NCI-H446 treated with DMSO at 0.1 percent for 48 hours (cell line): ENCODE data around the gene USP40.

Source experiments
- DNase-seq: peaks from one replicate; lab custom pipeline; 2025; lab: John Stamatoyannopoulos, UW

The USP40 gene

DNA sequence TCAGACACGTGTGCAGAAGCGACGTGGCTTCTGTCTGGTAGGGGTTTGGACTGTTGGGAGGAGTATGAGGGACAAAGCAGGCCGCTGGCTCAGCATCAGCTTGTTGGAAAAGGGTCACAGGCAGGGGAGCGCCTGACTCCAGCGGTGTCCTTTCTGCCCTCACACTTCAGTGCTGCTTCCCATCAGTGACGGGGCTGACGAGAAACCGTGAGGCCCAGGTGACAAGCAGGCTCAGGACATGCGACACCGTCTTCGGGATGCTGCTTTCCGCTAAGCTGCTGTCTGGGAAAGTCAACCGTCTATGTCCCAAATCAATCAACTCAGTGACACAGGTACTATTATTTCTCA lies 90.5 kb downstream of the USP40 start:
- DNase-seq = no peak

DNA sequence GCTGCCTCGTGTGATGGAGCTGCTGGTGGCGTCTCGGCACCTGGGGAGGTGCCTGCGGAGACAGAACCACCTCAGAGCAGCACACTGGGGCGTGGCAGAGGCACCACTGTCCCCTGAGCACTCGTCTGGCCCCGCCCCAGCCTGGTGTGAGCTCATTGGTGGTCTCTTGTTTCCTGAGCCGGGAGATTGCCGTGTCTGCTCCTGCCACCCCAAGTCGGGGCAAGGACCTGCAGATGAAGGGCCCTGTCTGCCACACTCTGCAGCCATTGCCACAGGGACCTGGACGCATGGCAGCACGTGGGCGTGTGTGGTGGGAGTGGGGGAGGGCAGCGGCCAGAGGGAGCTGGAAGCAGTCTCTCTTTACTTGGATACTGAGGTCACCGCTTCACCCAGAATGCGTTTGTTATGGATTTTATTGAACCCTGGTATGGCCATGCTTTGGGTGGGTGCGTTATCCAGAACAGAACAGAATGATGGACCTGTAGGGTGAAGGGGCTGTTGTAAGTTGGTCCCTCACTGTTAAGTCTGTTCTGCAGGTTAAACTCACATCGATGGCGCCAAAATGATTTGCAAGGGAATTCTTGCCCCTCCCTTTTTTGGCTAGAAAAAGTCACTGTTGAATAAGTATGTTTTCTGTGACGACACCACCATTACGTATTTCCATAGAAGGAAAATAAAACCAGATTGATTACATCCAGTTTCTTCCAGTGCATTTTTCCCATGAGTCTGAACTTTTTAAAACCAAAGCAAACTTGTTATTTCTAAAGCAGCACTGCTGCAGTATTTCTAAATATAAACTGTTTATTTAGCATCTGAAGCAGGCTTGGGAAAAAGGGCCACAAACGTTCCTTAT lies 92.0 kb downstream of the USP40 start:
- DNase-seq = no peak

DNA sequence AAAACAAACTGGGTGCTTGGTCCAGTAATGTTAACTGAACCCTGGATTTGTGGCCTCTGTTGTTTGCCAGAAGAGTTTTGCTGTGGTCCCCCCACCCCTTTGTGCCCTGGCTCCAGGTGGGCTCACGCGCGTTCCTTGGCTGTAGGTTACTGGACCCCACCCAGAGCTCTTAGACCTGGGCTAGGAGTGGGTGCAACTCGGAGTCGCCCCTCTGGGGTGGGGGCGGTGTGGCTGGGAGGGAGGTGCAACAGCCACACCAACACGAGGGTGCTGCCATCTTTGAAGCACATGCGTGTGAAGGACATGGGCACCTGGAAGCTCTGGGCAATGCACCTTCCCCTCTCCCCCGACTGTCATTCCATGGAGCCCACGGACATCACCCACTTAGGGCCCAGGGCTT lies 92.7 kb downstream of the USP40 start:
- no peak for DNase-seq

DNA sequence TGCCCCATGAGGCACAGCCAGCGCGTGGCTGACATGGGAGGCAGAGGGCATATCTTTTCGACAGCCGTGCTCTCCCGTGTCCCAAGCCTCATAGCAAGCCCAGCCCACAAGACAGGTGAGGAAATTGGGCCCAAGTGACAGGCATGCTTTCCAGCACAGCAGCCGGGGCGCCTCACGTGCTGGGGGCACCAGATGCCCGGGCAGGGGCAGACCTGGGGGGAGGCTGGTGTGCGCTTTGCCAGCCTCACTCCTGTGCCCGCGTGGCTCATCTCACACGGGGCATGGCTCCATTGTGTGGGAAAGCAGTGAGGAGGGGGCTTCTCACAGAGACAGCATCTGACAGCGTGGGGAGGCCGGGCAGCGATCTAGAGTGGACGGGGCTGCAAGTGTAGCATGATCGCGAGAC lies 93.2 kb downstream of the USP40 start:
- DNase-seq = no peak

DNA sequence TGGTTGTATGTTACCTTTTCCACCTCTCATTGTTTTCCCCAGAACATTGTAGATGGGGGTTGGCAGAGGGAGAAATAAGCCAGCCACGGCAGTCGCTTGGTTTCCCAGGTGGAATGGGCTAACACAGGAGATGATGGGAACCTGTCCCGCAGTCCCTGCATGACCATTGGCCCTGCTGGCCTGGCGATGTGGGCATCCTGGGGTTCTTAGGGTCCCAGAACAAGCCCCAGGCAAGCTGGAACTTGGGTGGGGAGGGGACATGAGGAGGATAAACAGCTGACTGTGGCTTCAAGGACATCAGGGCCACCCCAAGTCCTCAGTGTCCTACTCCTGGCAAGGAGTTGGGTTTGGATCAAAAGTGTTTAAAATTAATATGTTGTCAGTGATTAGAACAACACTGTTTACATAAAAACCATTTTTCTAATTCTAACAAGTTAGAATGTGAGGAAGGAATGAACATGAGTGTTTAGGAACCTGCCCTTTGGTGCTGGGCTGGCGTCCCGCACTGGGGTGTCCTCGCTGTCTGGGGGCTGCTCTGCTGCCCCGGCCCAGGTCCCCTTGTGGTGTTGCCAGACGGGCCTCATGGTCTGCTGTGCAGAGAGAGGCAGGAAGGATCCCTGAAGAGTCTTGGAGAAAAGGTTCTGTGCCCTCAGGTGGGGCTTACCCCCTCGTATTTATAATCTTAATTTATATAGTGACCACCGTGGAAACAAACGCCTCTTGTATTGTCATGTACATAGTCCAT lies 95.1 kb downstream of the USP40 start:
- DNase-seq = no peak

DNA sequence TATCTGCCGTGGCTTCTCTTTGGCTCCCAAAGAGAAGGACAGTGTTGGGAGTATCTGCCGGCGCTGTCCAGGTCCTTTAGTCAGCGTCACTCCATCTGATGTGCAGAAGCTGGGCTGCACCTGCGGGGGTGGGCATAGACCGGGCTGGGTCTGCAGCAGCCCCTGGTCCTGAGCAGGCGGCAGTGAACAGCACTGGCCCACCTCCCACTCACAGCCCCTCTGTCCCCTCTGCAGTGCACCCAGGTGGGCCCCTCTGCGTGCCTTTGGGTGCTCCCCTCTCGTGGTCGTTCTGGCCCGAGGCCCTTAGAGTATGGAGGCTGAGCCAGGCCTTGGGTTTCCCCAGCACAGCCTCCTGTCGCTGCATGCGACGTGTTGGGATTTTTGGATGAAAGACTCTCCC lies 95.7 kb downstream of the USP40 start:
- no peak for DNase-seq

DNA sequence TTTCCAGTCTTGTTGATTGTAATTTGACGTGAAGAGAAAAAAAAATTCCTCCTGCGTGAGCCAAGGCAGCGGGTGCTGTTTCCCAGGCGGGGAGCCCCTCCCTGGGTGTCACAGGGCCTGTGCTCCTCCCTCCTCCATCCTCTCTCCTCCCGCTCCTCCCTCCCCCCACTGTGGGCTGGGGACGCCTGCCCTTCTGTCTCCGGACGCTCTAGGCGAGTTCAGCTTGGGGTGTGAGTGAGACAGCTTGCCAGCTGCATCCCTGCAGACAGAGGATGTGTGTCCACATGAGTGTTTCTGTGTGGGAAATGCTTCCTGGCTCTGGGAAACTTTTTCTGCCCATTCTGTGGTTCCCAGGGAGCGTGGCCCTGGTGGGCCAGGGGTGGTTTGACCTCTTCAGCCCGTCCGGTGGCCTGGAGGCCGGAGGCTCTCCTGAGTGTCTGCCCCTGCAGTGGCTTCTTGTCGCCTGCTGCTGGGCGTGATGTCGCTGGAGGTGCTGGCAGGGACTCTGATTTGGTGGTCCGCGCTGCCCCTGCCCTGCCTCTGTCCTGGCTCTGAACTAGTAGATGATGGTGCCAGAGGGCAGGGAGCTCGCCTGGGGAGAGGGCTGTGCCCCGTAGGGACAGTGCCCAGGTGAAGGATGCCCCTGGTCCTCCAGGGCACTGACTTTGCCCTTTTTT lies 96.4 kb downstream of the USP40 start:
- no peak for DNase-seq

DNA sequence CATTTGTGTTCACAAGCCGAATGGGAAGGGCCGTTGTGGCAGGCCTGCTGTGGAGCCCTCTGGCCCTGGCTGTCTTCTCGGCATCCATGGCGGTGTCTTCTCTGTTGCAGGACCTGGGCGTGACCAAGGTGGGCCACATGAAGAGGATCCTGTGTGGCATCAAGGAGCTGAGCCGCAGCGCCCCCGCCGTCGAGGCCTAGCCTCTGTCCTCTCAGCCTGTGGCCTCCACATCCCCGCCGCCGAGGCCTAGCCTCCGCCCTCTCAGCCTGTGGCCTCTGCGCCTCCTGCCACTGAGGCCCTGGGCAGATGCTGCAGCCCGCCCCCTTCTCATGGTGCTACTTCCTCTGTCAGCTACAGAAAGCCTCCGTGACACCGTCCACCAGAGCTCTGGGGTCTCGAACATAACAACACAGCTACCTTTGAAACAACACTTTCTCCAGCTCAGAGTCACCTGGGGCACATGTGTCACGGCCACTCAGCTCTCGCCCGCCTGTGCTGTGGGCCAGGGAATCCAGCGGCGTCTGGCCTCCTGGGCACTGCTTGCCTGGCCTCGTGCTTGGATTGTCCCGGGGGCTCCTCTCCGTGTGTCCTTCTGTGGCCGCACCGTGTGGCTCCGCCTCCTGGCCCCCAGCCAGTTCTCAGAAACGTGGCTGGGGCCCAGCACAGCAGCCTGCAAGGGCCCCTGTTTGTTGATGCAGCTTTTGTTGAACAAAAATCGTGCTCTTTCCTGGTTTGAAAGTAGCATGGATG lies 97.1 kb downstream of the USP40 start:
- DNase-seq = no peak

DNA sequence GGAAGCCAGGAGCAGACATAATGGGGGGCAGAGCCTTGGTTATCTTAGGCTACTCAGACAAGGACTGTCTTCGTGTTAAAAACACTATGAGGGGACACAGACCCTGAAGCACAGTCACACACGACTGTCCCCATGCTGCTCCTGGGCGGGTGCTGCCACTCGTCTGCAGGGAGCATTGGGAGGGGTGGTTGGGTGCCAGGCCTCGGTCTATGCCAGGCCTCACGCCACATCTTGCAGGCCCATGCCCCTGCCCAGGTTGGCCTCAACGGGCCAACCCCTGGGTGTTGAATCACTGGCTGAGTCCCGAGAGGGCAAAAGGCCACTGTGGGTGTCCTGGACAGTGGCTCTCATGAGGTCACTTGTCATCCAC lies 97.9 kb downstream of the USP40 start:
- DNase-seq = no peak

DNA sequence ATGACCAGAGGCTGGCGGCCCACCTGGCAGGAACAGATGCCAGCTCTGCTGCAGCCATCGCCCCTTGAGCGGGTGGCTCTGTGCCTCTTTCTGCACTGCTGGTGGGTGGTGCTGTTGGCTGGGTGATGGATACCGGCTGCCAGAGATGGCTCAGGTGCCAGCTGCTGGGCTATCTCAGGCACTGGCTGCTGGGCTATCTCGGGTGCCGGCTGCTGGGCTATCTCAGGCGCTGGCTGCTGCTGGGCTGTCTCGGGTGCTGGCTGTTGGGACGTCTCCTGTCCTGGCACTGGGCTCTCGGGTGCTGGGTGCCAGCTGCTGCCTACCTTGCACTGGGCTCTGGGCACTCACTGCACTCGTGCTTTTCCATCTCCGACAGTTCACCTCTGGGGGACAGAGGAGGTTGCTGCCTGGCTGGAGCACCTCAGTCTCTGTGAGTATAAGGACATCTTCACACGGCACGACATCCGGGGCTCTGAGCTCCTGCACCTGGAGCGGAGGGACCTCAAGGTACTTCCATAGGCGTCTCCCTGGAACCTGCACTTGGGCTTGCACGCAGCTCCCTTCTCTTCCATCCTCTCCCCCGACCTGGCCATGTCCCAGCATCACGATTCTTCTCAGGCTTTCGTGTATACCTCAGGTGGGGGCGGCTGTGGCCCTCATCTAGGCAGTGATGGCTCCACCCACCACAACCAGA lies 98.4 kb downstream of the USP40 start:
- DNase-seq = no peak

DNA sequence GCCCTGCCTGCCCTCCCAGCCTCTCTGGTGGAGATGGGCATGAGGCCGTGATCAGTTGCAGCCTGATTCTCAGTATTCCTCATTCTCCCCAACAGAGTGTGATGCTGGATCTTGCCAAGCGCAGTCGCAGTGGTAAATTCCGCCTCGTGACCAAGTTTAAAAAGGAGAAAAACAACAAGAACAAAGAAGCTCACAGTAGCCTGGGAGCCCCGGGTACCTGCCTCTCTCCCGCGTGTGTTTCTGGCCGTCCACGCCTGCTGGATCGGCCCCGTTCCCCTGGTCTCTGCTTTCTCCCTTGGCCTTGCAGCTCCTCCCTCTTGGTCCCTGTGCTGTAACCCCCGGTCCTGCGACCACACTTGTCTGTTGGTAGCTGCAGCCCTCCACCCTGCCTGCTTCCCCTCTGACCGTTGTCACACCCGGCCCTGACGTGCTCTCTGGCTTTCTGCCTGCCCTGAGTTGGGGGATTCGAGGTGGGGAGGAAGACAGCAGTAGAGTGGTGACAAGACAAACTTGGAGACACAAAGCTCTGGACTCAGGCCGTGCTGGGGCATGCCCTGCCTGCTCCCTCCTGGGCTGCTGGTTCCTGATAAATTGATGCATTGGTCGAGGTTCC lies 99.5 kb downstream of the USP40 start:
- DNase-seq = no peak

DNA sequence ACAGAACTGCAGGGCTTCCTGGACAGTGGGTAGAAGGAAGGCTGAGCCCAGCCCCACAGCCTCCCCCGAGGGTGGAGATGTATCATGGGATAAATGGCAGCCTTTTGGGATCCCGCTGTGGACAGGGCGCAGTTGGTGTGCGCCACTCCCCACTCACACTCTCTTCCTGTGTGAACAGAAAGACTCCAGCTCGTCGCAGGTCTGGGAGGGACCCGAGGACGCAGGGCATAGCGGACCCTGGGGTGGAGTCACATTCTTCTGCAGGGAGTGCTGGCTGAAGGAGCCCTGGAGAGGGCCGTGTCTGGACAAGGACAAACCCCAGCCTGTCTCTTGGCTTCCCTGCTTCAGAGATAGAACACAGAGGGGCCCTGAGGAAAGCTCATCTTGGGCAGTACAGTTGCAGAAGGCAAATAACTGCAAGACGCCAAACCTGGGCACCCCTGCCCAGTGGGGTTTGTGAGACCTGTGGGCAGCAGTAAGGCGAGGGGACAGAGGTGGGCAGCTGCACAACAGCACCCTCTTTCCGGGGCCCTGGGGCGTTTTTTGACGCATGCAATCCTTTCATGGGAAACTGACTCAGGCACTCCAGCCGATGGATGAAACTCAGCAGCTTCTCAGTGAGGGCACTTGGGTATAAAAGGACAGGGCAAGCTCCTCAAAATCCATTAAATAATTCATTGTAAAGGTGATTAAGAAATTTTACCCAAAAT lies 101.9 kb downstream of the USP40 start:
- no peak for DNase-seq

DNA sequence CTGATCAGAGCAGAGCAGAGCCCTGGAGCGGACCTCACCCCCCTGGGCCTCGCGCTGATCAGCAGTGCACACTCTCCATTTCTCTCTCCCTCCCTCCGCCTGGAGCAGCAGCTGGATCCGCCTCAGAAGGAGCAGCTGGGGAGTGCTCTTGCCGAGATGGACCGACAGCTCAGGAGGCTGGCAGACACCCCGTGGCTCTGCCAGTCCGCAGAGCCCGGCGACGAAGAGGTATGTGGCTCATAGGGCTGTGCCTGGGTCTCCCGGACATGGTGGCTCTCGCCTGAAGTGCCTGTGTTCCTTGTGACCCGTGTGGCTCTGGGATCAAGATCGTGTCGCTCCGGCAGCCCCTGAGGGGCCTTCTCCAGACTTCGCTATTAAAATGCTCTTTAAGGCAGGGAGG lies 102.5 kb downstream of the USP40 start:
- DNase-seq = no peak

DNA sequence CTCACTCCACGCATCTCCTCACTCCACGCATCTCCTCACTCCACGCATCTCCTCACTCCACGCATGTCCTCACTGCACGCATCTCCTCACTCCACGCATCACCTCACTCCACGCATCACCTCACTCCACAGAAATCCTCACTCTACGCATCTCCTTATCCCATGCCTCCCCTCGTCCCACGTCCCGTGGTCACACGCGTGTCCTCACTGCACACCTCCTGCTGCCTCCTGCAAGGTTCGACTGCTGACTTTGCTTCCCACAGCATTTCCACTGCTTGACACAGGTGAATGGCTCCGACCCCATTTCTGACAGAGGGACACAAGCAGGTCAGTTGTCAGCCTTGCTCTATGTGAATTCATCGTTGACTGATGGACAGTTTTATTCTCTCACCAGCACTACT lies 103.0 kb downstream of the USP40 start:
- no peak for DNase-seq

DNA sequence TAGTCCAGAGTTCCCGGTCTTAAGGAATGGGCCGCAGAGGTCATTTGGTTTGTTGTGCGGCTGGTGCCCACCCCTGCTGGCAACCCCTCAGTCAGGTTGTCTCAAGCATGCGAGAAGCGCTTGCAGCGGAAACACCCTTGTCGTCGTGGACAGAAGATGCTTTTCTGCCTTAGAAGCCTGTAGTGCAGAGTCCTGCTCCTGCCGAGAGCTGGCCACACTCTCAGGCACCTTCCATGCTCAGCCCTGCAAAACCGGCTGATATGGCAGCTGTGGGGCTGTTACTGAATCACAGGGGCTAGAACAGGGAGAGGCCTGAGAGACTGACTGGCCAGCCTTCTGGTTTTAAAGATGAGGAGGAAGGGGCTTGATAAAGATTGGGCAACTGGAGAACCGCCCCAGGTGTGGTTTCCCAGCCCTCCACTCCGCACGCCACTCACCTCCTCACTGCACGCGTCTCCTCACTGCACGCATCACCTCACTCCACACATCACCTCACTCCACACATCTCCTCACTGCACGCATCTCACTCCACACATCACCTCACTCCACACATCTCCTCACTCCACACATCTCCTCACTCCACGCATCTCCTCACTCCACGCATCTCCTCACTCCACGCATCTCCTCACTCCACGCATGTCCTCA lies 103.6 kb downstream of the USP40 start:
- DNase-seq = no peak

DNA sequence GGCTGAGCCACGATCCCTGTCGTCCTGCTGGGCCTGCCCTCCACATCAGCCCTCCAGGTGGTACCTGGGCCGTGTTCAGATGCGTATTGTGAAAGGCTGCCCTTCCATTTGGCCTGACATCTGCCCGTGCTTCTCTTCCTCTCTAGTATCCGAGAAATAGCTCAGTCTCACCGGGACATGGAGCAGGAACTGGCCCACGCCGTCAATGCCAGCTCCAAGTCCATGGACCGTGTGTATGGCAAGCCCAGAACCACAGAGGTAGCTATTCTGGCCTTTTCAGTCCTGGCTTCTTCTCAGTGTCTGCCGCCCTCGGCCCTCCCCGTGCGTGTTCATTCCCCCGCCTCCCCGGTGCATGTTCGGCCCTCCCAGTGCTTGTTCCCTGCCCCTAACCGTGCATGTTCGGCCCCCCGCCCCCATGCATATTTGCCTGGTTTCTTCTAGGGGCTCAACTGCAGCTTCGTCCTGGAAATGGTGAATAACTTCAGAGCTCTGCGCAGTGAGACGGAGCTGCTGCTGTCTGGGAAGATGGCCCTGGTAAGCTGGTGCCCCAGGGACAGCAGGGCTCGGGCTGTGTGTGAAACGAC lies 104.3 kb downstream of the USP40 start:
- DNase-seq = no peak

DNA sequence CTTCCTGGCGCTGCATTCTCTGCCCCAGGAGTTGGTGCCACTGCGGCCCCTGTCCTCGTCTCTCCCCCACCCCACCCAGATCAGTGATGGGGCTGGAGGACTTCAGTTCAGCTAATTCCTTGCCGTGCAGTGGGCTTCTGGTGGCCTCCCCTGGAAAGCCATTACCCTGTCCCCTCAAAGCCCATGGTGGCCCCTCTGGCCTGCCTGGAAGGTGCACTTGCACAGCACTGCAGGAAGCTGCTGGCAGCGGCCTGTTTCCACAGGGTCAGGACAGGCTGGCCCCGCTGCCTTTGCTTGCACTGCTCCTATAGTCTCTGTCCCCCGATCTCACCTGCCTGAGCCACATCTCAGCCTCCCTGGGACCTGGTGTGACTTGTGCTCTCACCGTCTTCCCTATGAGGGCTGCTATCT lies 105.1 kb downstream of the USP40 start:
- no peak for DNase-seq

DNA sequence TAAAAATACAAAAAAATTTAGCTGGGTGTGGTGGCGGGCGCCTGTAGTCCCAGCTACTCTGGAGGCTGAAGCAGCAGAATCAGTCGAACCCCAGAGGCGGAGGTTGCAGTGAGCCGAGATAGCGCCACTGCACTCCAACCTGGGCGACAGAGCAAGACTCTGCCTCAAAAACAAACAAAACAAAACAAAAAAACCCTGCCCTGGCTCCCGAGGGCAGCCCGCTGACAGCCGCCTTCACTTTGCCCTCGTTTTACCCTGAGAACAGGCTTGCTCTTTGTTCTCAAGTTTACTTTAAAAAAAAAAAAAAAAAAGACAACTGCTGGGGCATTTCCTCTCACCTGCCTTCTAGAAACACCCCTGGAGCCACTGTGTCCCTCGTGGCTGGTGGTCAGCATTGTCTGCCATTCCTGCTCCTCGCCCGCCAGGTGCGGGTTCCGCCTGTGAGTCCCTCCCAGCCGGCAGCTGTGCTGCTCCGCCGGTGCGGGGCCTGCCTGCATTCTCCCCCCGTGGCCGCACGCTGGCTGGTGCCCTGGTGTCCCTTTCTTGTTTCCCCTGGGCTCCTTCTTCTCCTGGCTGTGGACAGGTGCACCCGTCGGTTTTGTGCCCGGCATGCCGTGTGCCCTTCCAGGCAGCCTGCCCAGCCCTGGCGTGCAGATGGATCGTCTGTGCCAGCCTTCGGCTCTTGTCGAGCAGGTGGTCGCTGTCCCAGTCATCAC lies 105.7 kb downstream of the USP40 start:
- DNase-seq = no peak

DNA sequence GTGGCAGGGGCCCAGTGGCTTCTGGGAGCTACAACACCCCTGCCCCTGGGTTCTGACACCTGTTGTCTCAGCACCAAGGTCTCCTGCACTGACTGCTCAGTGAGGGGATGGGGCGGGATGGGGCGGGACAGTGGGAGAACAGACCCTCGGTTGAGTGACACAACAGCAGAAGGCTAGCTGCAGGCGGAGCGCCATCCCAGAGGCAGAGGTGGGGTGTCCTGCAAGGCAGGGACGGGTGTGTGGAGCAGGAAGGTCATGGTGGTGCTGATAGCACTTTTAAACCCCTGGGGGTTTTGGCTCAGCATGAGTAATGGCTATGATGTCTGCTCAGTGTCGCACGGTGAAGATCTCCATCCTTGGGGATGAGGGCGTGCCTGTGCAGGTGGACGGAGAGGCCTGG lies 107.2 kb downstream of the USP40 start:
- no peak for DNase-seq
